Endothelial cell (in vitro differentiated cells): Measurements from ENCODE around the gene CST1. TPM values are rescaled to one million over a fixed set of nuclear protein-coding genes. Genes with fewer than 3 reads are reported as not detected.
"Not testable (repeated sequence)": the region's sequence is repeated elsewhere in the genome, so short reads cannot be mapped to it uniquely, and the experiment has no call there.

ENCODE experiments used
- DNase-seq: peaks from one replicate; pipeline ENCODE4 v3.0.0; 2021; ENCODE audit warnings: low spot score
- H3K27ac Mint-ChIP-seq: one replicate; pipeline ENCODE4 v1.8.0; 2021; ENCODE audit warnings: mixed read lengths, inconsistent platforms; ENCODE audit not compliant: unreplicated experiment
- H3K27me3 Mint-ChIP-seq: one replicate; pipeline ENCODE4 v1.8.0; 2021; ENCODE audit warnings: mild to moderate bottlenecking, moderate library complexity, mixed read lengths, inconsistent platforms; ENCODE audit not compliant: unreplicated experiment
- H3K36me3 Mint-ChIP-seq: one replicate; pipeline ENCODE4 v1.8.0; 2021; ENCODE audit warnings: mild to moderate bottlenecking, low read depth, mixed read lengths, inconsistent platforms; ENCODE audit not compliant: unreplicated experiment
- H3K4me1 Mint-ChIP-seq: one replicate; pipeline ENCODE4 v1.8.0; 2021; ENCODE audit warnings: mild to moderate bottlenecking, mixed read lengths, inconsistent platforms; ENCODE audit not compliant: unreplicated experiment
- H3K4me3 Mint-ChIP-seq: one replicate; pipeline ENCODE4 v1.8.0; 2021; ENCODE audit warnings: mild to moderate bottlenecking, mixed read lengths, inconsistent platforms; ENCODE audit not compliant: unreplicated experiment
- H3K9me3 Mint-ChIP-seq: one replicate; pipeline ENCODE4 v1.8.0; 2021; ENCODE audit warnings: mixed read lengths, inconsistent platforms; ENCODE audit not compliant: unreplicated experiment
- CTCF ChIP-seq: fragments of 200-600 bp; sonication (generic); IDR thresholded peaks from one replicate; pipeline ENCODE4 v1.5.0; 2021; ENCODE audit warnings: antibody characterized with exemption; ENCODE audit not compliant: unreplicated experiment
- total RNA-seq: library from RNA; stranded (reverse); fragmentation: NEBNext Ultra II Directional; extraction: Animal tissue kit (Norgen Biotek cat#: 25700); gene quantifications from one replicate; pipeline ENCODE4 v1.2.1, GENCODE V29; 2021; ENCODE audit not compliant: unreplicated experiment

Gene CST1
- total RNA-seq, 1 donor from 2014 or later: 130 TPM

DNA sequence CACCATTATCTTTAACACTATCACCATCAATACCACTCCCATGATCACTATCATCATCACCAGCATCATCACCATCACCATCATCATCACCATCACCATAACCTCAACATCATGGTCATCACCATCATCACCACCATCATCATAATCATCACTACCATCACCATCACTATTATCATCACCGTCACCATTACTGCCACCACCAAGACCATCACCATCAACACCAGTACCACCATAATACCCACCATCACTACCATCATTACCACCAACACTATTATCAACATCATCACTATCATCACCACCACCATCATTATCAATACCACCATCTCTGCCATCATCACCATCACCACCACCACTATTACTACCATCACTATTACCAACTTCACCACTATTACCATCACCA is 32.7 kb upstream of the CST1 start:
- Mint-ChIP-seq H3K4me1 (no peaks in the 10 kb centered on the region), H3K27me3 (no peaks in the 10 kb centered on the region), H3K4me3 (no peak overlapping the region), H3K9me3 (no peaks in the 10 kb centered on the region), H3K36me3 (no peaks in the 10 kb centered on the region), H3K27ac (no peak overlapping the region)
- no peak for TF ChIP-seq CTCF
- DNase-seq: no peak

GRCh38 chr20:23782366-23782983 is 31.7 kb upstream of the CST1 start:
- peak; percentile 44 for DNase-seq
- H3K36me3 Mint-ChIP-seq: no peaks in the 10 kb centered on the region
- H3K4me3 Mint-ChIP-seq: no peak overlapping the region
- H3K27ac Mint-ChIP-seq: no peak overlapping the region
- H3K27me3 Mint-ChIP-seq: no peaks in the 10 kb centered on the region
- H3K4me1 Mint-ChIP-seq: no peaks in the 10 kb centered on the region
- TF ChIP-seq CTCF: peak; percentile 71
- H3K9me3 Mint-ChIP-seq: no peaks in the 10 kb centered on the region

DNA sequence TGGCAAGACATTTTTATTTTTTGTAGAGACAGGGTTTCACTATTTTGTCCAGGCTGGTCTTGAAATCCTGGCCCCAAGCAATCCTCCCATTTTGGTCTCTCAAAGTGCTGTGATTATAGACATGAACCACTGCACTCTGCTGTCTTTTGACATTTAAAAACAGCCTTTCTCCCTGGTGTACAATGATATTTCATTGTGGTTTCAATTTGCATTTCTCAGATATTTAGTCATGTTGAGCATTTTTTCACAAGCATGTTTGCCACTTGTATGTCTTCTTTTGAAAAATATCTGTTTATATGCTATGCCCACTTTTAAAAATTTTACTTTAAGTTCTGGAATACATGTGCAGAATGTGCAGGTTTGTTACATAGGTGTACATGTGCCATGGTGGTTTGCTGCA is 27.9 kb upstream of the CST1 start:
- not testable (repeated sequence) for H3K27ac Mint-ChIP-seq, H3K9me3 Mint-ChIP-seq, H3K36me3 Mint-ChIP-seq, H3K4me1 Mint-ChIP-seq, H3K4me3 Mint-ChIP-seq, DNase-seq, H3K27me3 Mint-ChIP-seq

GRCh38 chr20:23777380-23777779 is 26.6 kb upstream of the CST1 start:
- H3K9me3 Mint-ChIP-seq, H3K27me3 Mint-ChIP-seq, DNase-seq, H3K4me1 Mint-ChIP-seq, H3K4me3 Mint-ChIP-seq, H3K36me3 Mint-ChIP-seq, H3K27ac Mint-ChIP-seq: not testable (repeated sequence)

- Mint-ChIP-seq H3K36me3 (no peaks in the 10 kb centered on the region), H3K4me3 (no peak overlapping the region), H3K4me1 (no peaks in the 10 kb centered on the region), H3K27ac (no peak overlapping the region), H3K27me3 (peaks cover 8% of the 10 kb centered on the region), H3K9me3 (no peaks in the 10 kb centered on the region)
- no peak for TF ChIP-seq CTCF
- DNase-seq: no peak
Observed at GRCh38 chr20:23776067-23776771, 25.5 kb upstream of the CST1 start.

DNA sequence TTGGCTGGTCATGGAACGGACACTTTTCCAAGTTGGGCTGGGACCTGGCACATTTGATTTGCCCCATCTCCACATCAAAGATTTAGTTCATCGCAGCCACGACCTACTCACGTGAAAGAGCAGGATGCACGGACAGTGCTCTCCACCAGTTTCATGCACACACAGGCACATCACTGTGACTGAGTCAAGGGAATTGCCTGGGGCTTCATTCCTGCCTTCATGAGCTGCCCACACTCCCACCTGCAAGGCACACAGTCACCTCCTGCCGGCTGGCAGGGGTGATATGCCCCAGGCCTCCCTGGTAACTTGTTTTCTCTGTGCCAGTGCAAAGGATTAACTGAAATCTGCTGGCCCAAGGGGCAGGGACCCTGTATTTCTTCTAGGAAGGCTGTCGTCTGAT is 23.3 kb upstream of the CST1 start:
- Mint-ChIP-seq H3K4me3 (no peak overlapping the region), H3K27me3 (peaks cover 12% of the 10 kb centered on the region), H3K4me1 (no peaks in the 10 kb centered on the region), H3K27ac (no peak overlapping the region), H3K9me3 (no peaks in the 10 kb centered on the region), H3K36me3 (no peaks in the 10 kb centered on the region)
- no peak for TF ChIP-seq CTCF
- DNase-seq: no peak
